Fibroblast of upper back skin (primary cell): ENCODE results near the gene CDKN1B.
A peak's percentile ranks its signal among the peaks of the same experiment; 100 is the strongest.
"Not testable (repeated sequence)": the region's sequence is repeated elsewhere in the genome, so short reads cannot be mapped to it uniquely, and the experiment has no call there.

ENCODE experiments used
- DNase-seq: peaks from one replicate; pipeline ENCODE4 v3.0.0-alpha.2; 2013

The CDKN1B gene

GRCh38 chr12:12725086-12725955 lies 8.2 kb downstream of the CDKN1B start:
- DNase-seq: peak; percentile 100

GRCh38 chr12:12725956-12726554 lies 8.9 kb downstream of the CDKN1B start:
- no peak for DNase-seq

- DNase-seq: peak; percentile 77
These were observed 9.5 kb downstream of the CDKN1B start for GRCh38 chr12:12726555-12727093.

- no peak for DNase-seq
These were observed 14.0 kb downstream of the CDKN1B start for GRCh38 chr12:12731178-12731577.

- DNase-seq: no peak
These were observed 14.6 kb downstream of the CDKN1B start for GRCh38 chr12:12731785-12732184.

GRCh38 chr12:12733118-12733517 lies 15.9 kb downstream of the CDKN1B start:
- no peak for DNase-seq

- peak; percentile 80 for DNase-seq
These were observed 16.9 kb downstream of the CDKN1B start for GRCh38 chr12:12734054-12734453.

GRCh38 chr12:12734561-12735071 lies 17.4 kb downstream of the CDKN1B start:
- DNase-seq: peak; percentile 89

- DNase-seq: peak; percentile 92
These were observed 18.1 kb downstream of the CDKN1B start for GRCh38 chr12:12735301-12735700.

- peak; percentile 50 for DNase-seq
These were observed 19.9 kb downstream of the CDKN1B start for GRCh38 chr12:12736759-12737676.

- DNase-seq: not testable (repeated sequence)
These were observed 21.0 kb downstream of the CDKN1B start for GRCh38 chr12:12738152-12738551.

- no peak for DNase-seq
These were observed 24.5 kb downstream of the CDKN1B start for GRCh38 chr12:12741660-12742059.

- DNase-seq: no peak
These were observed 27.6 kb downstream of the CDKN1B start for GRCh38 chr12:12744546-12745305.

- DNase-seq: peak; percentile 11
These were observed 28.5 kb downstream of the CDKN1B start for GRCh38 chr12:12745576-12746211.

- no peak for DNase-seq
These were observed 30.1 kb downstream of the CDKN1B start for GRCh38 chr12:12747278-12747677.

- DNase-seq: no peak
These were observed 30.9 kb downstream of the CDKN1B start for GRCh38 chr12:12748044-12748443.

- no peak for DNase-seq
These were observed 32.3 kb downstream of the CDKN1B start for GRCh38 chr12:12749433-12749832.

GRCh38 chr12:12755923-12756322 lies 38.8 kb downstream of the CDKN1B start:
- DNase-seq: no peak

- no peak for DNase-seq
These were observed 40.0 kb downstream of the CDKN1B start for GRCh38 chr12:12757121-12757520.

- no peak for DNase-seq
These were observed 42.2 kb downstream of the CDKN1B start for GRCh38 chr12:12759234-12759915.

- no peak for DNase-seq
These were observed 47.7 kb downstream of the CDKN1B start for GRCh38 chr12:12764824-12765223.
